HG03066 (cell line): ENCODE data around the gene UBE2Q2.

ENCODE experiments used
- ATAC-seq: cut with Tn5 transposase; IDR thresholded peaks from one replicate; pipeline ENCODE4 v1.9.1; 2021; ENCODE audit warnings: low read depth; ENCODE audit not compliant: unreplicated experiment

The UBE2Q2 gene

DNA sequence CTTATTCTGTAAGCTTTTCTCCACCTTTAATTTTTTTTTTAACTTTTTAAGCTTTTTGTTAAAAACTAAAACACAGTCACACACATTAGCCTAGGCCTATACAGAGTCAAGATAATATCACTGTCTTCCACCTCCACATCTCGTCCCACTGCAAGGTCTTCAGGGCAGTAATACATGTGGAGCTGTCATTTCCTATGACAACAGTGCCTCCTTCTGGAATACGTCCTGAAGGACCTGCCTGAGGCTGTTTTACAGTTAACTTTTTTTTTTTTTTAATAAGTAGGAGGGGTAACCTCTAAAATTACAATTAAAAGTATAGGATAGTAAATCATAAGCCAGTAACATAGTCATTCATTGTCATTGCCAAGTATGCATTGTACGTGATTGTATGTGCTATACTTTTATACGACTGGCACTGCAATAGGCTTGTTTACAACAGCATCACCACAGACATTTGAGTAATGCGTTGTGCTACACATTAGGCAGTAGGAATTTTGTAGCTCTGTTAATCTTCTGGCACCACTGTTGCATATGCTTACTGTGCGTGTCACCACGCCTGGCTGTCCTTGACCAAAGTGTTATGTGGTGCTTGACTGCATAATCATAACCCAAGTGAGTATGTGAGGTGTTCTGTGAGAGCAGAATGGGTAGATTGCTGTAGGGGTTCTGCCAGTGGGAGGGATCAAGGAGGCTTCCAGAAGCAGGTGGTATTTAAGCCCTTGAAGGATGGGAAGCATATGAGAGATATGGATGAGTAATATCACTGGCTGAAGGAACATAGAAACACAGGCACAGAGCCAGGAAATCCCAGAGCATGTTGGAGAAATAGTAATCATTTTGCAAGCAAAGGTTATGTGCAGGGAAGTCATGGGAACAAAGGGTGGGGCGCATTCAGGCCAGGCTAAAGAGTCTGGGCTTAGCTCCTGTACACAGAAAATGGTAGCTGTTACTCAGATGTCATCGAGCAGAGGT, 78.8 kb downstream of the UBE2Q2 start:
- ATAC-seq = no peak

DNA sequence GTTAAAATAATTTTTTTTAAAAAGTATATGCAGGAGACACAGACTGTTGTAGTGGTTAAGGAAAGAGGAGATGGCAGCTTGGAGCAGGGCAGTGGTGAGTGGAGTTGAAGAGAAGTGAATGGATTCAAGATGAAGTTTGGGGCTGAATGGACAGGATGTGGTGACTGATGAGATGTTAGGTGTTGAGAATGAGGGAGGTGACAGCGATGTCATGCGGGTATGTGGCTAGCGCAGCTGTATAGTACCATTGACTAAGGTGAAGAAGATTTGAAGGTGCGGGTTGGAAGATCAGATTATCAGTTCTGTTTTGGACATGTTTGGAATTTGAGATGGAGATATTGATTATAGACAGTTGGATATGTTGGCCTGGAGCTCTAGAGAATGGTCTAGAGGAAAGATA, 80.5 kb downstream of the UBE2Q2 start:
- no peak for ATAC-seq

DNA sequence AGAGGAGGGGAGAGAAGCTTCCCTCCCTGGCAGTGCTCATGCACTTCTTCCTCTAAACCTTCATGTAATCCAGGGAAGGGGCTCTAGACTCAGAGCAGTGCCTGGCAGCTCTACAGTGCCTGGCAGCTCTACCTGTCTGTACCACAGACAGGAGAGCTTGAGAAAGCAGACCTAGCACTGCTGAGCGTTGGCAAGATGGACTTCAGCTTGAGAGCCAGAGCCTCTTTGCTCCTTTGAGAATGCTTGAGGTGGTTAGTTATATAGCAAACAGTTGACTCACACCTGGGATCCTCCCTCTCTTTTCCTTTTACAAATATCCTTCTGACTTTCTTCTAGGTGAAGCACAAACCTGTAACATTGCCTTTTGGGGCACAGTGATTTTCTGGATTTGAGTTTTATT, 81.3 kb downstream of the UBE2Q2 start:
- no peak for ATAC-seq

DNA sequence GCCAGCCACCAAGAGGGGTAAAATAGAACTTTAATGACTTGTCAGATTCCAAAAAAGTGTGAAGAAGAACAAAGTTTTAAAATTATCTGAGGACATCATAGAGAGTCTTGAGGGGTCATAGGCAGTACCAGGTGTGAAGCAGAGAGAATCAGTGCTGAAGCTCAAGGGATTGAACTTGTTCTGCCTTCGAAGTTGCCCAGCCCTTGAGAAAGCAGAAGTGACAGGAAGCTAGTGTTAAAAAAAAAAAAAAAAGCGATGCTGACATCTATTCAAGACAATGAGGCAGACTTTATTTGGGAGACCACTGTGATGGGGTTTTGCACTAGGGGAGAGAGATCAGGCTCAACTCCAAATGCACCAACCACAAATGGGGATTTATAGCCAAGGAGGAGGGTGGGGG, 82.2 kb downstream of the UBE2Q2 start:
- ATAC-seq = no peak

DNA sequence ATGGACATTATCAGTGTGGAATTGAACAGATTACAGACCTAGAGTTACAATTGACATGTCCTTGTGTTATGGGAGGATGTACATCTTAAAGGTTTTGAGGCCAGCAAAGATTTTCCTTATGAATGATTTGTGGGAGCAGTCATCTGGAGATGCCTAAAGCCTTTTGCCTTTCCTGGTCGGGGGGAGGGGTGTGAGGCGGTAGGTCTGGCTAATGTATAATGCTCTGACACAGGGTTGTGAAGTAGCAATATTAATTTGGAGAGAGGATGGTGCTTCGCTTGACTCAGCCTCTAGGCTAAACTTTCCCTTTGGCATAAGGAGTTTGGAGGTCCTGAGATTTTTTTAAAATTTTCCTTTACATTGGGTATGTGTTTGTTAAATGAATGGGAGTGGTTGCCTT, 83.7 kb downstream of the UBE2Q2 start:
- no peak for ATAC-seq

DNA sequence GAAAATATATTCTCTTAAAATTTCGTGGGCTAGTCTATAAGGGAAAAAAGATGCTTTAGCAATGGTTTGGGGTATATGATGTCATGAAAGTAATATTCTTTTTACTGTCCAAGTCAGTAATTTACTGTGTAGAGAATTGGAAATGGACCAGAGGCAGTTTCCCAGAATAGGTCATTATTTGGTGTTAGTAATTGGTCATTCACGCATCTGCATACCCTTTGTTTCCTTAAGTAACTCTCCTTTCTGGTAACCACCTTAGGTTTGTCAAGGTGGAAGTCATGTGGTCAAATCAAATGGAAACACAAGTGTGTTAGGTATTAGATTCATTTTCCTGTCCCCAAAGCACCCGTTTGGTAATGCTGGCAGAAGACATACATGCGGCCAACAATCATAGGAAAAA, 84.4 kb downstream of the UBE2Q2 start:
- no peak for ATAC-seq

DNA sequence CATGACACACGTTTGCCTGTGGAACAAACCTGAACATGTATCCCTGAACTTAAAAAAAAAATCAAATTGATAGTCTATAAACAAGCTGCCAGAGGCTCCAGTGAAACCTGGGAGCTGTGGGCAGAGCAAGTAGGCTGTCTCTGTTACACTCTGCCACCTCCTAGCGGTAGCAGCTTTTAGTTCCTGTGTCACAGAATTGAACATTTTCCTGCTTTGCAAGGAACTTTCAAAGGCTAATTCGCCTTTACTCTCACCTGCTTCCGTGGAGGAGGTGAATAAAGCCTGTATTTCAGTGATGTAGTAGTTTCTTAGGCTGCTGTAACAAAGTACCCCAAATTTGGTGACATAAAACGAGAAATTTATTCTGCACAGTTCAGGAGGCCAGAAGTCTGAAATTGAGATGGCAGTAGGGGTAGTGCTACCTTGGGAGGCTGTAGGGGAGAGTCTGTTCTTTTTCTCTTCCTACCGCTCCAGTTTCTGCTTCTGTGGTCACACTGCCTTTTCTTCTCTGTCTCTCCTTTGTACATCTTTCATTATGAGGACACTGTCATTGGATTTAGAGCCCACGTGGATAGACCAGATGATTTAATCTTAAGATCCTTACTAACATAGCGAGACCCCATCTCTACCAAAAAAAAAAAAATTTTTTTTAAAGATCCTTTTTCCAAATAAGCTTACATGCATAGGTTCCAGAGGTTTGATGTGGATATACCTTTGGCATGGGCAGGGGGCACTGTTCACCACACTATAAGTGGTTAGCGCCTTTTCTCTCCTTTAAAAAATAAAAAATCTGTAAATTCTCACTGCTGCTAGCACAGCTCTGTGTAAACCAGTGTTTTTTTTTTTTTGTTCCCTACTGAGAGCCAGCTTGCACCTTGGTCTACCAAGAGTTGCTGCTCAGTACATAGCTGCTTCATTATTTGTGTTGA, 85.7 kb downstream of the UBE2Q2 start:
- no peak for ATAC-seq

DNA sequence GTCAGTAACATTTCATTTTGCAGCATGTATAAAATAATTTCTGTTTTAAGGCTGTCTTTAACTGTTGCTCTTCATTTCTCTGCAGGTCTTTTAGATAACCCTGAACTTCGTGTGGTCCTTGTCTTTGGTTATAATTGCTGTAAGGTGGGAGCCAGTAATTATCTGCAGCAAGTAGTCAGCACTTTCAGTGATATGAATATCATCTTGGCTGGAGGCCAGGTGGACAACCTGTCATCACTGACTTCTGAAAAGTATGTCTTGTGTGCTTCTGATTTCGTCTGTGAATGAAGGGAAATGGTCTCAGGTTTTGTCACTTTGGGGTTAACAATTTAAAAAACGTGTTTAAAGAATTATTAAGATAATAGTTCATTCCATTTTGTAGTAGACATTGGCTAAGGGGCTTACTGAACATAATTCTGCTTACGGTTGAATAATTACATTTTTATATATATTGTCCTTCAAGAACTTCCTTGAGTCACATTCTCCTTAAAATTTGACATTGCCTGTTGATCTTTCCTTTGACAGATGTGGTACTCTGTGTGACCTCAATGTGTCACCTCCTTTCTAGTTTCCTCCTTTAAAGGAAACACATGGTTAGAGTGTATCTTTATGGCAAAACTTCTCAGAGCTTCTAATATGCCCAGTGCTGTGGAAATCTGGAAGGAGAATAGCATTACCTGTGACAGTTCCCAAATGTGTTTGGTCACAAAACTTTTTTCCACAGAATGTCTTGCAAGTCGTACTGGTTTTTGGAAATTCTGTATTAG, 86.7 kb downstream of the UBE2Q2 start:
- no peak for ATAC-seq

DNA sequence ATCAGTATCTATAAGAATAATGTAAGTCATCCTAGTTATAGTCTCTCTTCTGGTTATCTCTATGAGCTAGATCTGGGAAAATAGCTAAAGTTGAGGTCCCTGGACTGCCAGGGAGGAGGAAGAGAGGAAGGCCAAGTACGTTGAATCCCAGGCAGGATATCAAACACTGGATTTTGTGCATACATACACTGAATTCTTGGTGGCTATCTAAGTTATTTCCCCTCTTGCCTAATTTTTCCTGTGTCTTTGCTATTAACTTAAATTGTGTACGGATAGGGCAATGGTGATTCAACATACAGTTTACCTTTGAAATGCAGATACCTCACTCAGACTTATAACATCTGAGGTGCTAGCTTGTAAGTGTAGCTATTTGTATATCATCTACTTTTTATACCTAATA, 87.6 kb downstream of the UBE2Q2 start:
- no peak for ATAC-seq

DNA sequence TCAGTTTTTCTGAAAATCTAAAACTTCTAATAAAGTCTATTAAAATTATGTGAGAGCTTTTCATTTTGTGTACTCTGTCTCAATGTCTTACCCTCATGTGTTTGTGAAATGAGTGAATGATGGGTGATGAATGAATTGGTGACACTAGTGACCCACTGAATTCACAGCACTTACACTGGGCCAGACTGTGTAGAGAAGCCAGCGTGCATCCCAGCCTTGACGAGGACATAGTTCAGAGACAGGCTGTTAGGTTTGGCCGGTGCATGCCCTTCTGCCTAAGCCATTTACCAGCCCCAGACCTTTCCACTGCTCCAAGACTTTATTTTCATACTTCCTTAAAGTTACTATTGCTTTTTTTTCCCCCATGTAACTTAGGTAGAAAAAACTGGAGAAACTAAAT, 99.2 kb downstream of the UBE2Q2 start:
- ATAC-seq = no peak

DNA sequence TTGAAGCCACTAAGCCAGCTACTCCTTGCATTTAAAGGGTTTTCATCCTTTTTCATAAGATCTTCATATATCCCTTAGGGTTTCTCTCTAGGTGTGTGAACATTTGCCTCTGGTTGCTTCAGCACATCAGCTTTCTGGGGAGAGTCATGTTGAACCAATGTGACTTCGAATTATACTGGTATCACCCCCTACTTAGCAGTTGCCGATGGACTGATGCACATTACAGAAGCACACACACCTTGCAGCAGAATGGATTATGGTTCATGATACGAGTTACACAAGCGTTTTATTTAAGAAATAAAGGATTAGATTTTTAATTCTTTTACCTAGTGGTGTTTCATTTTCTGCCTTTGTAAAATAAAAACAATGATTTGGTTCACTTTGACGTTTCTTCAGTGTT, 100.0 kb downstream of the UBE2Q2 start:
- ATAC-seq = no peak

DNA sequence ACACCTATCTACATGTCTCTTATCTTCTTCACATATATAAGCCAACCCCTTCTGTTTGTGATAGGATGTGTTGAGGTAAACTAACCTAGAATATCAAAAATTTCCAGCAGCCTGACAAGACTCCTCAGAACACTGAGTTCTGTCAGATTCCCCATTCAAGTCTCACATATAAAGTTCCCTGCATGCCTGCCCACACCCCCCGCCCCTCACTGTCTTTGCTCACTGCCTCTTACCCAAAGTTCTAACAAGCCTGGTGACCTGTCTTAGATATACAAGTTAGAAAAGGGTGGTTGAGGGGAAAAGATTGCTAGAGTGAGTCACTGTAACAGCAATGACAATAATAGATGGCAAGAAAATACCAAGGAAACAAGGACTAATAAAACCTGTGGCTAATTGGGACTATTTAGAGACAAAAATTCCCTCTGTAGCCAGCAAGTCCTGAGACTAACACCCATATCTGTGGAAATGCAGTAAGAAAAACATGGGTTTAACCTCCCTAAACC, 100.5 kb downstream of the UBE2Q2 start:
- ATAC-seq = no peak

DNA sequence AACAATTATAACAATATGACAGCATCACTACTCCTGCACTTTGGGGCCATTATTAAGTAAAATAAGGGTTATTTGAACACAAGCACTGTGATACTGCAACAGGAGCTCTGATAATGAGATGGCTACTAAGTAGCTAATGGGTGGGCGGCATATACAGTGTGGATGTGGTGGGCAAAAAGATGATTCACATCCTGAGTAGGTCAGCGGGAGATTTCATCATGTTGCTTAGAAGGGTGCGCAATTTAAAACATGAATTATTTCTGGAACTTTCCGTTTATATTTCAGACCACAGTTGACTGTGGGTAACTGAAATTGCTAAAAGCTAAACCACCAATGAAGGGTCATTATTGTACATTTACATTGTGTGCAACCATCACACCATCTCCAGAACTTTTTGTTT, 102.7 kb downstream of the UBE2Q2 start:
- no peak for ATAC-seq

DNA sequence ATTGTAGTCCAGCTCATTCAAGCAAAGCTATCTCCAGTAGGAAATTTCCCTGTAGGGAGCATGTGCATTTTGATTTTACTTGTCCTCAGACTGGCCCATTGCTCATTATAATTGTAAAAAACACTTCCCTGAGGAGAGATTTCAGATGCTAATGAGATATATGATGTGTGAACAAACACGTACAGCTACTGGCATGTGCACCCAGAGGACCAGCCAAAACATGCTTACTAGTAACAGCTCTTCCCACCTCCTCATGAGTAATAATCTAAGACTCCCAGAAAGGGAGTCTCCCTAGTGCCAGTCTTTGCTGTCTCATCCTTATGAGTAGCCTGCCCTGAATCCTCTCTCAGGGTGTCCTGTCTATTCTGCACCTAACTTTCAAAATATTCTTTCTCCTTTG, 103.8 kb downstream of the UBE2Q2 start:
- no peak for ATAC-seq

DNA sequence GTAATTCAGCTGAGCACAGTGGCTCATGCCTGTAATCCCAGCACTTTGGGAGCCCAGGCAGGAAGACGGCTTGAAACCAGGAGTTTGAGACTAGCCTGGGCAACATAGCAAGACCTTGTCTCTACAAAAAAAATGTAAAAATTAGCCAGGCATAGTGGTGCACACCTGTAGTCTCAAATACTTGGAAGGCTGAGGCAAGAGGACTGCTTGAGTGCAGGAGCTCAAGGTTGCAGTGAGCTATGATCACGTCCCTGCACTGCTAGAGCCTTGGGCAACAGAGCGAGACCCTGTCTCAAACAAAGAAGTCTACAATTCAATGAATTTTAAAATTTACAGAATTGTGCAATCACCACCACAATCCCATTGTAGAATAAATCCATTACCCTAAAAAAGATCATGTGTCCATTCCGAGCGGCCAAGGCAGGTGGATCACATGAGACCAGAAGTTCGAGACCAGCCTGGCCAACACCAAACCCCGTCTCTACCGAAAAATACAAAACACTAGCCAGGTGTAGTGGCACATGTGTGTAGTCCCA, 105.6 kb downstream of the UBE2Q2 start:
- no peak for ATAC-seq
